ENCODE results near the gene SUSD6.

- TF ChIP-seq, protein P1, sequence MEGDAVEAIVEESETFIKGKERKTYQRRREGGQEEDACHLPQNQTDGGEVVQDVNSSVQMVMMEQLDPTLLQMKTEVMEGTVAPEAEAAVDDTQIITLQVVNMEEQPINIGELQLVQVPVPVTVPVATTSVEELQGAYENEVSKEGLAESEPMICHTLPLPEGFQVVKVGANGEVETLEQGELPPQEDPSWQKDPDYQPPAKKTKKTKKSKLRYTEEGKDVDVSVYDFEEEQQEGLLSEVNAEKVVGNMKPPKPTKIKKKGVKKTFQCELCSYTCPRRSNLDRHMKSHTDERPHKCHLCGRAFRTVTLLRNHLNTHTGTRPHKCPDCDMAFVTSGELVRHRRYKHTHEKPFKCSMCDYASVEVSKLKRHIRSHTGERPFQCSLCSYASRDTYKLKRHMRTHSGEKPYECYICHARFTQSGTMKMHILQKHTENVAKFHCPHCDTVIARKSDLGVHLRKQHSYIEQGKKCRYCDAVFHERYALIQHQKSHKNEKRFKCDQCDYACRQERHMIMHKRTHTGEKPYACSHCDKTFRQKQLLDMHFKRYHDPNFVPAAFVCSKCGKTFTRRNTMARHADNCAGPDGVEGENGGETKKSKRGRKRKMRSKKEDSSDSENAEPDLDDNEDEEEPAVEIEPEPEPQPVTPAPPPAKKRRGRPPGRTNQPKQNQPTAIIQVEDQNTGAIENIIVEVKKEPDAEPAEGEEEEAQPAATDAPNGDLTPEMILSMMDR (IDR thresholded peaks at IDR 0.05 in 4 of 5, conservative IDR thresholded peaks at IDR 0.05 in 1 of 5) = no peak
- TF ChIP-seq POLR2A (IDR thresholded peaks at IDR 0.05) = no peak
Measured at GRCh38 chr14:69695322-69696203, 84.2 kb downstream of the SUSD6 start.
